GM19043 (cell line): Measurements from ENCODE around the gene WARS2.

ENCODE experiments used
- ATAC-seq: cut with Tn5 transposase; IDR thresholded peaks from one replicate; pipeline ENCODE4 v1.9.1; 2021; ENCODE audit warnings: low read depth; ENCODE audit not compliant: unreplicated experiment

The WARS2 gene

GRCh38 chr1:119086830-119087229, 53.6 kb downstream of the WARS2 start:
- ATAC-seq = no peak

DNA sequence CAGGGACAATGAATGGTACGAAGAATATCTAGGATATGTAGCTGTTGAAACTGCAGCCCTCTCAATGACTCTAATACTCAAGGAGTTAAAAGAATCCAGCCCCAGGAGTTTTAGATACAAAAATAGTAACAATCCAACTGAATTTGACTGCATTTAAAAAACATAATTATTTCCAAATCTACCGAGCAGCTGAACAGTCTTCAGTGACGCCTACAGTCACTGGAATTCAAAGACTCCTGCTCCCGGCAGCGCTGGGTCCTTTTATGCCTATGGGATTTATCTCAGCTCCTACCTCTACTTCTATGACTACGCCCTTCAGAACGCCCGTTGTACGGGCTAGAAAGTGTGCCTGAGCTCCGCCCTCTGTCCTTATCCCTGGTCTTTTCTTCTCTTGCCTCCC, 55.7 kb downstream of the WARS2 start:
- ATAC-seq = no peak

GRCh38 chr1:119083980-119084379, 56.5 kb downstream of the WARS2 start:
- no peak for ATAC-seq

DNA sequence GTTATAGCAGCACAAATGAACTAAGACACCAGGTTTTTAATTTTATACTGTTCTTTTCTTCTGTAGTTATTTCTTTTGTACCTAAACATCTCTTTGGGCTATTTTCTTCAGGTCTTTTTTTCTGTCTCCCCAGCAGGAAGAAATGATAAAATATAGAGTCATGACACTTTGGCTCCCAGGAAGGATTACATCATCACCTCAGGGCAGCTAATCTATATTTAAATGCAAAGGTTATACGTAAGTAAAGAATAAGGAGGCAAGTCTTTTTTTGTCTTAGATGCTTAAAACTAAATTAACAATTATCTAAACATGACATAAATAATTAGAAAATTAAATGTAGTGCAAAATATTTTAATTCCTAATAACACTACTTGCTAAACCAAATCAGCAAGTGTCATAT, 57.0 kb downstream of the WARS2 start:
- ATAC-seq = no peak

DNA sequence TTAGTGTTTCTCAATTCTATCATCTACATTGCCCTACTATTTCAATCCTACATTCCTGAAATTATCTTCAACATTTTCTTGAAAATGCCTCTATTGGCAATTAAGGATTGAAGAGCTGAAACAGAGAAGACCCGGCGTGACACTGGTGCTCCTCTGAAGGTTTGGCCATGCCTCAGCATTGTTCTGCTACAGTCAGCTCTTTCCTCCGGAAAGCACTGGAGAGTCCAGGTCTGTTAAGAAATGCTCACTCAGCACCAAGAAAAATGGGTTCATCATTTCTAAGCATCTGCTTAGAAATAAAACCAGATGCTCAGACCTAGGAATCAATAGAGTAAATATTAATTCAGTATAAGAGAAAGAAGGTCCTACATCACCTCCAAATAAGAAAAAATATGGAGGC, 58.8 kb downstream of the WARS2 start:
- ATAC-seq = no peak

- no peak for ATAC-seq
These were observed 59.2 kb downstream of the WARS2 start for GRCh38 chr1:119081267-119081666.

DNA sequence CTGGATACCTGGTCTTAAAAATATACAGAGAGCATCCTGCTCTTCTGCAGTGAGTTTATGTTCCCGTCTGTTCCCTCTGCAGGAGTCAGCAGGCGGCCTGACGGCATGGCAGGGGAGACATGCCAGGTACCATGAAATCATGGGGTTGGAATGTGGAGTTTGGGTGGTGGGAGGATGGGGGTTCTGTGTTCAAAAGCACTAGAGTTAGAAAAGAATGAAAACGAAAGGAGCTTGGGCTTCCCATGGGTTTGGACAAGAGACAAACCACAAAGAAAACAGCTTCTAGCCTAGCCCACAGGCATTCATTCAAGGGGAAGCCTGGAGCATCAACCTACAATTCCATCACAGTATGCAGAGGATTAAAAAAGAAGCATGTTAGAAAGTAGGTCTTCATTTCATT, 59.9 kb downstream of the WARS2 start:
- no peak for ATAC-seq

DNA sequence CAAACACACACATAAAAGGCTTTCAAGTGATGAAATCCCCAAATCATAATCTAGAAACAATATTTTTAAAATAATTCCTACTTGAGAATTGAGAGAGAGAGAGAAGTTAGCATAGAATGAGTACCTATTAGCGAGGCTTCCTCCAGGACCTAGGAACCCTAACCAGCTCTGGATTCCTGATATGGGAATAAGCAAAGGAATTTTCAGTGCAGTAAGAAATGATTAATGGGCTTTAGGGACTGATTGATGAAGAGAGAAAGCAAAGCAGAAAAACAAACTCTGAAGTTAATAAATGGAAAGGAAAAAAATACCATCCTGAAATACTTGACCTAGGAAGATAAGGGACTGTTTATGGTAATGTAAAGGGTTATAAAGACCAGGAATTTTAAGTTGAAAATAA, 60.6 kb downstream of the WARS2 start:
- ATAC-seq = no peak

DNA sequence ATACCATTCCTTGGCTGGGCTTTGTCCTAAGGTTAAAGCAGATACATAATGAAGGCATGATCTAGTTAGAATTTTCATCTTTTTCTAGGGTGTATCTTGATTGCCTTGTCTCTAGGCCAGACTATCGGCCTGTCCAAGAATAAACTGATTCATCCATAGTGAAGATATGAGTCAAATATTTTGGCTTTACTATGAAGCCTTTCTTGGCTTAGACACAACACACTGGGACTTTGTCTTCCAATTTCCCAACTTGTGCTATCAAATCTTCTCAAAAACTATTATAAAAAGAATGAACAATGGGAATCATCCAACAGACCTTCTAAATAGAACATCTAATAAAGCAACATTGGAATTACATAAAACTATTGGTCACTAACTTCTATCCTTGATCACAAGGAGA, 64.8 kb downstream of the WARS2 start:
- ATAC-seq = no peak

DNA sequence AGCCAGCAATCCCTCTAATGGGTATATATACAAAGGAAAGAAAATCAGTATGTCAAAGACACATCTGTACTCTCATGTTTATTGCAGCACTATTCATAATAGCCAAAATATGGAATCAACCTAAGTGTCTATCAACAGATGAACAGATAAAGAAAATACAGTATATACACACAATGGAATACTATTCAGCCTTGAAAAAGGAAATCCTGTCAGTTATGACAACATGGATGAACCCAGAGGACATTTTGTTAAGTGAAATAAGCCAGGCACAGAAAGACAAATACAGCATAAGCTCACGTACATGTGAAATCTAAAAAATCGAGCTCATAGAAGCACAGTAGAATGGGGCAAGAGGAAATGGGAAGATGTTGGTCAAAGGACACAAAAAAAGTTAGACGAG, 69.1 kb downstream of the WARS2 start:
- ATAC-seq = no peak

DNA sequence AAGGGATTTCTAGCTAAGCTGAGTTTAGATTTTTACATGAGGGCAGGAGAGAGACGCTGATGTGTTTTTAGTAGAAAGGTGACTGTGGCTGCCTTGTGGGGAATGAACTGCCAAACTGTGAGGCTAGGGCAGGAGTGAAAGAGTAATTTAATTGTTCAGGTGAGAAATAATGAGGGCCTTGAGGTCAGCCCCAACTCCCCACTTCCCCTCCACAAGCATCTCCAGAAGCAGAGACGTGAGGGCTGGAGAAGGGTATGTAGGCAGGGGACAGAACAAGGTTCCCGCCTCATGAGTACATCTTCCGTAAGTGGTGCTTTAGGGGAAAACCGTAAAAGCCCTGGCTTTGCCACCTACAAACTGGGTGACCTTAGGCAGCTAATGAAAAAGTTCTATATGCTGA, 70.8 kb downstream of the WARS2 start:
- ATAC-seq = no peak

DNA sequence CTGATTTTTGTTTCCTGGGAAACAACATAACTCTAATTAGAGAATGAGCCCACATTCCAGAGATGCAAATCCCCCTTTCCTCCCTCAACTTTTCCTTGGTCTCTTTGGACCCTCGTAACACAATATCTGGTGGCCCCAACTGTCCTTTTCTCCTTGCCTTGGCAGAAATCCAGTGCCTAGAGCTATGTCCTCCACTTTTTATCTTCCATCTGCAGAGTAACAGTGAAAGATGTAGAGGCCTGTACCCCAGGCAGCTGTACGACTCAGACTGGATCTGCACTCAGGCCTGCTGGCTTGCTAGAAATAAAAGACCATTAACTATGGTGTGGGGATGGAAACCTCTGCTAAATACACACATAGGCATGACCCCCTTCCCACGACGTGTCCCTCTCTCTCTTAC, 72.0 kb downstream of the WARS2 start:
- ATAC-seq = no peak

DNA sequence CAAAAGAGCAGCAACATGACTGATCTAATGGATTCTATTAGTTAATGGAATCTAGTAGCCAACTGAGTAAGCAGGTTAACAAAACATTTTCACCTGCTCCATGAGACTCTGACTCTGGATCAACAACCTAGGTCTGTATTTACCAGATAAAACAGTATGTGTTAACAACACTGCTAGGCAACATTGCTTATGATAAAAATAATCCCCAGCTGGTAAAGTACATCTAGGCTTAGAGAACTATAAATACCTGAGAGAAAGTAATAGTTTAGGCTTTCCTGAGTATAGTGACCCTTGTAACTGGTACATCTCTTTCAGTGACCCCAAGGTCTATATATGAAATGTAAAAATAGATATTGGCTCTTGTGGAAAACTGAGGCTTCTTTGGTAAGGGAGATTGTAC, 78.8 kb downstream of the WARS2 start:
- no peak for ATAC-seq

DNA sequence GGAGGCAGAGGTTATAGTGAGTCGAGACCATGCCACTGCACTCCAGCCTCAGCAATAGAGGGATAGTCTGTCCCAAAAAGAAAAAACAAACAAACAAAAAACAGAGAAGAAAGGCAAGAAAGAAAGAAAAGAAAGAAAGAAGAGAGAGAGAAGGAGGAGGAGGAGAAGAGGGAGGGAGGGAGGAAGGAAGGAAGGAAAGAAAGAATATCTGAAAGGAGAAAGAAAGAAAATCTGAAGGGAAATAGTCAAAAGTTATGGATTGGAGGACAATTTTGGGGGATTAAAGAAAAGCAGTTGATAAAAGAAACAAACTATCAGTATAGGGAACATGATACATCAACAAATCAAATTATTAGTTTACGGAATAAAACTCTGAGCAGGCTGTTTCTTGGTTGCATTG, 84.9 kb downstream of the WARS2 start:
- no peak for ATAC-seq

DNA sequence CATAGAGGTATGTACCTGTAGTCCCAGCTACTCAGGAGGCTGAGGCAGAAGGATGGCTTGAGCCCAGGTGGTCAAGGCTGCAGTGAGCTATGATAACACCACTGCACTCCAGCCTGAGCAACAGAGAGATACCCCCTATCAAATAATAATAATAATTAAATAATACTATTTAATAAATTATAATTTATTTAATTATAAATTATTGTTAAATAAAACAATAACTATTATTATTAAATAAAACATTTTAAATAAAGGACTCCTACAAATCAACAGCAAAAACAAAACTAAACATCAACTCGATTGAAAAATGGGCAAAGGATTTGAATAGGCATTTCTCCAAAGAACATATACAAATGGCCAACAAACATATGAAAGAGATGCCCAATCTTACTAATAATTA, 86.5 kb downstream of the WARS2 start:
- no peak for ATAC-seq

GRCh38 chr1:119052267-119052666, 88.2 kb downstream of the WARS2 start:
- no peak for ATAC-seq

DNA sequence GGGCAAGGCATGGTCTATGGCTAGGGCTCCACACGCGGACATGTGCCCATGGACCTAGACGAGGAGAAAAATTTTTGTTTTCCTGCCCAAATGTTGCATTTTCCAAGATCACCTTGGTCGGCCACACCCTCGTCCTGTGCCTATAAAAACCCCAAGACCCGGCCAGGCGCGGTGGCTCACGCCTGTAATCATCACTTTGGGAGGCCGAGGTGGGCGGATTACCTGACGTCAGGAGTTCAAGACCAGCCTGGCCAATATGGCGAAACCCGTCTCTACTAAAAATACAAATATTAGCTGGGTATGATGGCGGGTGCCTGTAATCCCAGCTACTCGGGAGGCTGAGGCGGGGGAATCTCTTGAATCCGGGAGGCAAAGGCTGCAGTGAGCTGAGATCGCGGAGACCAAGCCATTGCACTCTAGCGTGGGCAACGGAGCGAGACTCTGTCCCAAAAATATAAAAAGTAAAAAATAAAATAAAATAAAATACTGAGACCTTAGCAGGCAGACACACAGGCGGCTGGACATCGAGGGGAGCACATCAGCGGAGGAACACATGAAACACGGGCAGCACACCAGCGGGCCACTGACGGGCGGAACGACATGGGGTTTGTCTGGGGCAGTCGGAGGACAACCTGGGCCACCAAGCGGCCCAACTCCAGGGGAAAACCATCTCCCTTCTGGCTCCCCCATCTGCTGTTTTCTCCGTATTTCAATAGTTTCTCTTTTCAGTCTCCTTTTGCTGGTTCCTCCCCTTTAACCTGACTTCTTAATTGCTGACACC, 91.6 kb downstream of the WARS2 start:
- ATAC-seq = no peak

GRCh38 chr1:119046785-119047438, 93.5 kb downstream of the WARS2 start:
- no peak for ATAC-seq

DNA sequence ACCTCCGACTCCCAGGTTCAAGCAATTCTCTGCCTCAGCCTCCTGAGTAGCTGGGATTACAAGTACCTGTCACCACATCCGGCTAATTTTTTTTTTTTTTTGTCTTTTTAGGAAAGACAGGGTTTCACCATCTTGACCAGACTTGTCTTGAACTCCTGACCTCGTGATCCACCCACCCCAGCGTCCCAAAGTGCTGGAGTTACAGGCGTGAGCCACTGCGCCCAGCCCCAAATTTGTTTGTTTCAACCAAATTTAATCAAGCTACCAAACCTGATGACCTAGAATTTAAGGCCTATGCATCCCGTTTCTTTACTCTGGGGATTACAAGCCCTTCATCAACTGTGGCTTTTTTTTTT, 94.0 kb downstream of the WARS2 start:
- ATAC-seq = no peak

DNA sequence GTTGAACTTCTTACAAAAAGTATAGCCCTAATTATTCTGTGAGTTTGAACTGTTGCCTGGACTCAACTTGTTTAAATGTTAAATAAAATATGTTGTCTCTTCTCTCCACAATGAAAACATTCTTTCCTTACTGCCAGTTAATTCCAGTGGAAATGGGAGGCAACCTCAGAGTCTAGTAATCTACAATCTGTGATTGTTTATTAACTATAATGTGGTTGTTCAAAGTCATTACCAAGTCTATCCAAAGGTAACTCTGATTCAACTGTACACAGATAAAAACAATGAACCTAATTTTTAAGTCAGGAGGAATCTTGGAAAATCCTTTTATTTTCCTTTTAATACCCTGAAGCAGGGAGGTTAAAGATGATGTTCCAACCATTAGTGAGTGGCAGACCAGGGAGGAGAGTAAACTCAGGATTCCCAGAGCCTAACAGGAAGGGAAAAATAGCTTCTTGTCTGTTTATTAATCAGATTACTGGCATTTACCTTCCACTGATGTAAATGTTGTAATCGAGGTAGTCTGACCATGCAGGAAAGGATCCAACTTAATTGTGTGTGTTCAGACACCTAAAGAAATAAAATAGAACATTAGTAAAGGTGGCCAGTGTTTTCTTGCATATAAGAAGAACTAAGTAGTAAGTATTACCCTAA, 95.2 kb downstream of the WARS2 start:
- no peak for ATAC-seq

GRCh38 chr1:119040906-119041305, 99.5 kb downstream of the WARS2 start:
- no peak for ATAC-seq

GRCh38 chr1:119040489-119040888, 100.0 kb downstream of the WARS2 start:
- no peak for ATAC-seq
